ENCODE results near the gene PMM2. TPM values are rescaled to one million over a fixed set of nuclear protein-coding genes. Genes with fewer than 3 reads are reported as not detected.

The PMM2 gene
- polyA plus RNA-seq, 4 donors: 21.1 to 48.1 (median 36.0) TPM

DNA sequence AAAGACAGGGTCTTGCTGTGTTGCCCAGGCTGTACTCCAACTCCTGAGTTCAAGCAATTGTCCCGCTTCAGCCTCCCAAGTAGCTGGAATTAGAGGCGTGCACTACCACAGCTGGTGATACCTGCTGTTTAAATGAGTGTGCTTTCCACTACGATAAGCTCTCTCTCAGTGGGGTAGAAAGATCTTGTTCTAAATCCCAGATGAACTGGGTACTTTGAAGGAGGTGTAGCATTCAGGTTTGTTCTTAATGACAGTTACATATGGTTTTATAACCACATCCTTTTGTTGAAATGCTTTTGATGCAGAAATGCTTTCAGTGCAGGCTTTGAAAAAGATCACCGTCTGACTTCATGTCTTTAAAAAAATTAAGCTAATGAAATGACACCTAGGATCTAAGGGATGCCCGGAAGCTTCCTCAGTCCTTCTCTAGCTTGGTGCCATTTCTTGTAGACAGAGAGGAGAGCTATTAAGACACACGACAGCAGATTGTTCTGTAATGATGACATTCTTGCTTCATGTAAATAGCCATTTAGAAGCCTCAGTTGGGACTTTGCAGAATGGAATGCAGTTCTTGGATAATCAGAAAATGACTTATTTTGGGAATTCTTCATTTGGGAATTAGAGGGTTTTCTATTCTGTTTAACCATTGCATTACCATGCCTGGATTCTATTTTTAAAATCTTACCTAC, 19.5 kb downstream of the PMM2 start:
- WGBS, 3 donors: 74 to 80% (median 78%) methylated on average over 6 of the region's 6 CpGs
- no peak for DNase-seq

DNA sequence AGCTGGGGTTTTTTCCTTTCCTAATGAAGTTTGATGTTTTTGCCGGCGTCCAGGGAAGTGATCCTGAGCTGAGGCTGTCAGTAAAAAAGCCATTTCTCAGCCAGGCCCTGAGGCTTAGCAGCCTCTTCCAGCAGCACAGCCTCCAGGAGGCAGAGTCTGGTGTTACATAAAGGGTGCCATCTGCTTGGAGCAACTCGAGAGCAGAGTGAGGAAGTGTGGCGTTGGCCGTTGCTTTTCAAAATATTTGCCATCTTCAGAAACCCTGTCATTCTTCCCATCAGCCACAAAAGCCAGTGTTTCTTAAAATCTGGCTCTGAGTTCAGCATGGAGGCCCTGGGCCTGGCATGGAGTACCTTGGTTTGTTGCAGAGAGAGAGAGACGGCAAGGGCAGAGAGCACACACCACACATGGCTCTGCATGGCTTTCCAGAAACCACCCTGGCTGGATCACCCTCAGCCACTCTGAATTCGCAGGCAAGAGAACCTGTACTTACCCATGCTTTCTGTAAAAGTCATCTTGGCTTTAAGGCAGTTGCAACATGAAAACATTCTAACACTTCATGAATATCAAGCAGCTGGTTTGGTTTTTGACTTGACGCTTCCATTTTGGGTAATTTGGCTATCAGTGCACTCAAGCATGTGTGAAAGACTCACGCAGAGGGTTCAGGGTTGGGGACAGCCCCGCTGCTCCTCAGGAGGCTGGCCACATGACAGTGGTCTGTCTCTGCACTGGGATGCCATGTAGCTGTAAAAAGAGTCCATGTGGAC, 21.0 kb downstream of the PMM2 start:
- no peaks in the 10 kb centered on the region for H3K4me1 ChIP-seq (ENCODE audit: control insufficient read depth in 3 of 3, insufficient read depth in 2 of 3, low read depth in 1 of 3, low read length in 2 of 3)
- H3K9me3 ChIP-seq (ENCODE audit: control insufficient read depth in 2 of 2, insufficient read depth in 1 of 2, low read depth in 1 of 2, low read length in 1 of 2): no peaks in the 10 kb centered on the region
- no peaks in the 10 kb centered on the region for H3K27me3 ChIP-seq (ENCODE audit: control insufficient read depth in 3 of 3, insufficient read depth in 3 of 3, low read length in 3 of 3)
- DNase-seq: no peak
- no peak overlapping the region for H3K4me3 ChIP-seq (ENCODE audit: low read depth in 1 of 3, low read length in 3 of 3)
- FAIRE-seq: no peak
- 83 to 90% (median 85%) methylated on average over 10 of the region's 10 CpGs for WGBS, 3 donors
- no peak overlapping the region for H3K27ac ChIP-seq (ENCODE audit: low read depth in 1 of 3, low read length in 2 of 3)
- H3K36me3 ChIP-seq (ENCODE audit: control insufficient read depth in 3 of 3, insufficient read depth in 2 of 3, low read depth in 1 of 3, low read length in 3 of 3): peaks cover 5 to 58% (median 16%) of the 10 kb centered on the region in 3 donors

More for the DNA sequence above, 19.5 kb downstream of the PMM2 start:
- Histone ChIP-seq H3K4me3 (ENCODE audit: low read depth in 1 of 3, low read length in 3 of 3) (no peak overlapping the region), H3K9me3 (ENCODE audit: control insufficient read depth in 2 of 2, insufficient read depth in 1 of 2, low read depth in 1 of 2, low read length in 1 of 2) (no peaks in the 10 kb centered on the region), H3K4me1 (ENCODE audit: control insufficient read depth in 3 of 3, insufficient read depth in 2 of 3, low read depth in 1 of 3, low read length in 2 of 3) (no peaks in the 10 kb centered on the region), H3K27ac (ENCODE audit: low read depth in 1 of 3, low read length in 2 of 3) (no peak overlapping the region), H3K36me3 (ENCODE audit: control insufficient read depth in 3 of 3, insufficient read depth in 2 of 3, low read depth in 1 of 3, low read length in 3 of 3) (peaks cover 8 to 72% (median 27%) of the 10 kb centered on the region in 3 donors), H3K27me3 (ENCODE audit: control insufficient read depth in 3 of 3, insufficient read depth in 3 of 3, low read length in 3 of 3) (no peaks in the 10 kb centered on the region)
- FAIRE-seq: no peak

DNA sequence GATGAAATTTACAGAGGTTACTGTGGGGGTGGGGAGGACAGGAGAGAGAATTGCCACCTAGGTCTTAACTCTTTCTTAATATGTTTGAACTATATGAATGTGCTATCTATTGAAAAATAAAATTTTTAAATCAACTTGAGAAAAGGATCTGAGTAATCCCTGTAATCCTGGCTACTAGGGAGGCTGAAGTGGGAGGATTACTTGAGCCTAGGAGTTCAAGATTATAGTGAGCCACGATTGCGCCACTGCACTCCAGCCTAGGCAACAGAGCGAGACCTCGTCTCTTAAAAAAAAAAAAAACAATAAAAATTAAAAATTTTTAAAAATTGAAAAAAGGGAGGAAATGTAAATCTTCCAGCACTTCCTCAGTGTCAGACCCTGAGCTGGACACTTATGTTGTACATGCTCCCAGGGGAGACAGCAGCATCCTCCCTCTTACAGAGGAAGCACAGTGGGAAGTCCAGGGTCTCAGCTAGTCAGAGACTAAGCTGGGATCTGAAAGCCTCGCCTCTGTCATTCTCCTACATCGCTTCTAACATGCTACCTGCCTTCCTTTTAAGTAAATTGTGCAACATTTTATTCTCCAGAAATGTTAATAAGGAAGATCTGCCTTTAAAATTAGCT, 21.9 kb downstream of the PMM2 start:
- H3K27me3 ChIP-seq (ENCODE audit: control insufficient read depth in 3 of 3, insufficient read depth in 3 of 3, low read length in 3 of 3): no peaks in the 10 kb centered on the region
- no peak overlapping the region for H3K27ac ChIP-seq (ENCODE audit: low read depth in 1 of 3, low read length in 2 of 3)
- 88 to 94% (median 93%) methylated on average over 6 of the region's 6 CpGs for WGBS, 3 donors
- no peak for FAIRE-seq
- no peaks in the 10 kb centered on the region for H3K4me1 ChIP-seq (ENCODE audit: control insufficient read depth in 3 of 3, insufficient read depth in 2 of 3, low read depth in 1 of 3, low read length in 2 of 3)
- no peak for DNase-seq
- H3K36me3 ChIP-seq (ENCODE audit: control insufficient read depth in 3 of 3, insufficient read depth in 2 of 3, low read depth in 1 of 3, low read length in 3 of 3): peaks cover 5 to 50% (median 16%) of the 10 kb centered on the region in 3 donors
- H3K4me3 ChIP-seq (ENCODE audit: low read depth in 1 of 3, low read length in 3 of 3): no peak overlapping the region
- no peaks in the 10 kb centered on the region for H3K9me3 ChIP-seq (ENCODE audit: control insufficient read depth in 2 of 2, insufficient read depth in 1 of 2, low read depth in 1 of 2, low read length in 1 of 2)

DNA sequence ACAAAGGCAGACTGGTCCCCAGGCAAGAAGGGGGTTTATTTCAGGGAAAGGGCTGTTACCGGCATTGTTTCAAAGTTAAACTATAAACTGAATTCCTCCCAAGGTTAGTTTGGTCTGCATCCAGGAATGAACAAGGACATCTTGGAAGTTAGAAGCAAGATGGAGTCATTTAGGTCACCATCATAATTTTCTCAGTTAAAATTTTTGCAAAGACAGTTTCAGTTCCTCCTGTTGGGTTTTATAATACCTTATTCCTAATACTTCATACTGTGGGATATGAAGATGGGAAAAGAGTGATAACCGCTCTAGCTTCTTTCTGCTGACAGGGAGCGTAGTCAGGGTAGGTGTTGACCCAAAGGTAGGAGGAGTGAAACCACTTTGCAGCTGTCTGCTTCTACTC, 24.8 kb downstream of the PMM2 start:
- 93 to 95% (median 93%) methylated on average over 3 of the region's 3 CpGs for WGBS, 3 donors
- H3K4me3 ChIP-seq (ENCODE audit: low read depth in 1 of 3, low read length in 3 of 3): no peak overlapping the region
- peaks cover 2 to 42% (median 16%) of the 10 kb centered on the region in 3 donors for H3K36me3 ChIP-seq (ENCODE audit: control insufficient read depth in 3 of 3, insufficient read depth in 2 of 3, low read depth in 1 of 3, low read length in 3 of 3)
- H3K27ac ChIP-seq (ENCODE audit: low read depth in 1 of 3, low read length in 2 of 3): no peak overlapping the region
- H3K27me3 ChIP-seq (ENCODE audit: control insufficient read depth in 3 of 3, insufficient read depth in 3 of 3, low read length in 3 of 3): no peaks in the 10 kb centered on the region
- H3K4me1 ChIP-seq (ENCODE audit: control insufficient read depth in 3 of 3, insufficient read depth in 2 of 3, low read depth in 1 of 3, low read length in 2 of 3): no peaks in the 10 kb centered on the region
- FAIRE-seq (no peak), DNase-seq (no peak)
- H3K9me3 ChIP-seq (ENCODE audit: control insufficient read depth in 2 of 2, insufficient read depth in 1 of 2, low read depth in 1 of 2, low read length in 1 of 2): no peaks in the 10 kb centered on the region

DNA sequence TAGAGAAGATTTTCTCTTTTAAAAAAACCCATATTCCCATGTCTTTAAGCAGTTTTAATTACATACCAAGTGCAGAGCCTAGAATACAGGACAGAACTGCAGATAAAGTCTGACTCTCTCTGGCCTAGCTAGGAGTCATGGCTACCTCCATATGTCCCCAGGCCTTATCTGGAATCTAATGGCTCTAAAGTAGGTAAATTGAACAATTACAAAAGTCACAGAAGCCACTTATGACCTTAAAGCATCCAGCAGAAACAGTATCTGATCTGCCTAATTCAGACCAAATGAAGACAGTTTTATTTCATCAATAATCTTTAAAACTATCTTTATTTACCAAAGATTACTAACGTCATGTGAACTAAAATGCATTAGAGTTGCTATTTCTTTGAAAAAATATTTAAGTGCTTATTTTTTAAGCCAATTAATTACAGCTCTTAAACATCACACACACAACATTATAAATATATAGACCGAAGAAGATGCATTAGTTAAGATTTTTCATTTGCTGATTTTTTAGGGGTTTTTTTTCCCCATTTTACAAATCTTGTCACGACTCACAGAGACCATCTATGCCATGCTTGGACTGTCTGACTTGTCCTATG, 28.7 kb downstream of the PMM2 start:
- Histone ChIP-seq H3K36me3 (ENCODE audit: control insufficient read depth in 3 of 3, insufficient read depth in 2 of 3, low read depth in 1 of 3, low read length in 3 of 3) (peaks cover 12 to 36% (median 12%) of the 10 kb centered on the region in 3 donors), H3K27ac (ENCODE audit: low read depth in 1 of 3, low read length in 2 of 3) (no peak overlapping the region), H3K27me3 (ENCODE audit: control insufficient read depth in 3 of 3, insufficient read depth in 3 of 3, low read length in 3 of 3) (no peaks in the 10 kb centered on the region), H3K4me1 (ENCODE audit: control insufficient read depth in 3 of 3, insufficient read depth in 2 of 3, low read depth in 1 of 3, low read length in 2 of 3) (no peaks in the 10 kb centered on the region), H3K4me3 (ENCODE audit: low read depth in 1 of 3, low read length in 3 of 3) (no peak overlapping the region), H3K9me3 (ENCODE audit: control insufficient read depth in 2 of 2, insufficient read depth in 1 of 2, low read depth in 1 of 2, low read length in 1 of 2) (no peaks in the 10 kb centered on the region)
- 60 to 87% (median 71%) methylated on average over 3 of the region's 3 CpGs for WGBS, 3 donors
- no peak for DNase-seq
- FAIRE-seq: no peak

DNA sequence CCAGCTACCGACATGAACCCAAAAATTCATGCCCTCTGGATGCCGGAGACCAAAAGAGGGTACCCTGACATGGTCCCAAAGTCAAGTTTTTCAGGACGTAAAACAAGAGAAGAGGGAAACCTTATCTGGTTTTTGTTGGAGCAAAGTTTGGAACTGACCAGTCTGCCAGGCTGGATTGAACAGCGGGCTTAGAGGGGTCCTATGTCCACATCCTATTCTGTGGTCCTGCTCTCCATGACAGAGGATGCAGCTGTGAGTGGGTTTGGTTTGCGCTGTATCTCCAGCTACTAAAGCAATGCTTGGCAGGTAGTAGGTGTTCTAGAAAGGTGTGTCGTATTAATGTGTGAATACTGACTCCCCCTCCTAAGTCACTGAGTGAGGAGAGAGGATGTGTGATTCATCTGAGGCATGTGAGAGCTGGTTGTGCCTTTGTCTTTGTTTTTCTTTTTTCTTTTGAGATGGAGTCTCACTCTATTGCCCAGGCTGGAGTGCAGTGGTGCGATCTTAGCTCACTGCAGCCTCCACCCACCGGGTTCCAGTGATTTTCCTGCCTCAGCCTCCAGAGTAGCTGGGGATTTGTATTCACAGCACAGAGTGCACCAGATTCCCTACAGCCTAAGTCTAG, 31.0 kb downstream of the PMM2 start:
- DNase-seq: no peak
- Histone ChIP-seq H3K4me1 (ENCODE audit: control insufficient read depth in 3 of 3, insufficient read depth in 2 of 3, low read depth in 1 of 3, low read length in 2 of 3) (no peaks in the 10 kb centered on the region), H3K9me3 (ENCODE audit: control insufficient read depth in 2 of 2, insufficient read depth in 1 of 2, low read depth in 1 of 2, low read length in 1 of 2) (no peaks in the 10 kb centered on the region), H3K27ac (ENCODE audit: low read depth in 1 of 3, low read length in 2 of 3) (no peak overlapping the region), H3K27me3 (ENCODE audit: control insufficient read depth in 3 of 3, insufficient read depth in 3 of 3, low read length in 3 of 3) (no peaks in the 10 kb centered on the region), H3K4me3 (ENCODE audit: low read depth in 1 of 3, low read length in 3 of 3) (no peak overlapping the region), H3K36me3 (ENCODE audit: control insufficient read depth in 3 of 3, insufficient read depth in 2 of 3, low read depth in 1 of 3, low read length in 3 of 3) (peaks cover 9 to 47% (median 14%) of the 10 kb centered on the region in 3 donors)
- 95 to 97% (median 97%) methylated on average over 8 of the region's 8 CpGs for WGBS, 3 donors
- FAIRE-seq: no peak

DNA sequence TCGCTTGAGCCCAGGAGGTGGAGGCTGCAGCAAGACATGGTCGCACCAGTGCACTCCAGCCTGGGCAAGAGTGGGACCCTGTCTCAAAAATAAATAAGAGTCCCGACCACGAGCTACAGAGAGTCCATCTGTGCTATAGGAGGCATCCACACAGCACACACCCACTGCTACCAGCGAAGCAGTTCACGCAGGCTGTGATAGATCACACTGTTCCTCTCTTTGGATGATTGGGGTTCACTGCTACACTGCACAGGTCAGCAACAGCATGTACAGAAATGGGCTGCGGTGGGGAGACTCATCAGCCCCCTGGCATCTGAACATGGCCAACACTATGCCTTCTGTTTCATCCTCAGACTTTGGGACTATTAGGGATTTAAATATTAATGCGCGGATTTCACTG, 33.8 kb downstream of the PMM2 start:
- no peak for FAIRE-seq
- no peak for DNase-seq
- 89 to 97% (median 96%) methylated on average over 9 of the region's 9 CpGs for WGBS, 3 donors
- Histone ChIP-seq H3K36me3 (ENCODE audit: control insufficient read depth in 3 of 3, insufficient read depth in 2 of 3, low read depth in 1 of 3, low read length in 3 of 3) (peaks cover 6 to 39% (median 14%) of the 10 kb centered on the region in 3 donors), H3K4me3 (ENCODE audit: low read depth in 1 of 3, low read length in 3 of 3) (no peak overlapping the region), H3K4me1 (ENCODE audit: control insufficient read depth in 3 of 3, insufficient read depth in 2 of 3, low read depth in 1 of 3, low read length in 2 of 3) (no peaks in the 10 kb centered on the region), H3K27me3 (ENCODE audit: control insufficient read depth in 3 of 3, insufficient read depth in 3 of 3, low read length in 3 of 3) (no peaks in the 10 kb centered on the region), H3K9me3 (ENCODE audit: control insufficient read depth in 2 of 2, insufficient read depth in 1 of 2, low read depth in 1 of 2, low read length in 1 of 2) (no peaks in the 10 kb centered on the region), H3K27ac (ENCODE audit: low read depth in 1 of 3, low read length in 2 of 3) (no peak overlapping the region)

Measured in small intestine (tissue), 7 donors.